GM19372 (cell line): ENCODE results near the gene ZMIZ1.
A peak's percentile ranks its signal among the peaks of the same experiment; 100 is the strongest.

Experiments
- ATAC-seq: cut with Tn5 transposase; IDR thresholded peaks from one replicate; pipeline ENCODE4 v1.9.1; 2021; ENCODE audit warnings: mild to moderate bottlenecking, low read depth, moderate library complexity; ENCODE audit not compliant: unreplicated experiment

ZMIZ1 gene

GRCh38 chr10:79093658-79094411 is 25.1 kb downstream of the ZMIZ1 start:
- ATAC-seq: no peak

GRCh38 chr10:79094412-79095175 is 25.8 kb downstream of the ZMIZ1 start:
- no peak for ATAC-seq

GRCh38 chr10:79095316-79095715 is 26.6 kb downstream of the ZMIZ1 start:
- no peak for ATAC-seq

- ATAC-seq: no peak
Measured at GRCh38 chr10:79096514-79096913, 27.7 kb downstream of the ZMIZ1 start.

- no peak for ATAC-seq
Measured at GRCh38 chr10:79097021-79097872, 28.5 kb downstream of the ZMIZ1 start.

- no peak for ATAC-seq
Measured at GRCh38 chr10:79098061-79098460, 29.3 kb downstream of the ZMIZ1 start.

- ATAC-seq: peak; percentile 58
Measured at GRCh38 chr10:79098596-79099015, 29.8 kb downstream of the ZMIZ1 start.

- no peak for ATAC-seq
Measured at GRCh38 chr10:79099898-79100448, 31.2 kb downstream of the ZMIZ1 start.

- ATAC-seq: no peak
Measured at GRCh38 chr10:79100771-79101170, 32.0 kb downstream of the ZMIZ1 start.

- no peak for ATAC-seq
Measured at GRCh38 chr10:79101560-79102497, 33.1 kb downstream of the ZMIZ1 start.

GRCh38 chr10:79102498-79102874 is 33.7 kb downstream of the ZMIZ1 start:
- no peak for ATAC-seq

GRCh38 chr10:79103129-79103528 is 34.4 kb downstream of the ZMIZ1 start:
- no peak for ATAC-seq

- ATAC-seq: no peak
Measured at GRCh38 chr10:79103585-79103984, 34.8 kb downstream of the ZMIZ1 start.

- ATAC-seq: no peak
Measured at GRCh38 chr10:79105150-79105739, 36.5 kb downstream of the ZMIZ1 start.

GRCh38 chr10:79105818-79106217 is 37.1 kb downstream of the ZMIZ1 start:
- no peak for ATAC-seq

GRCh38 chr10:79106256-79107050 is 37.7 kb downstream of the ZMIZ1 start:
- ATAC-seq: no peak

GRCh38 chr10:79107736-79108264 is 39.0 kb downstream of the ZMIZ1 start:
- no peak for ATAC-seq

GRCh38 chr10:79108728-79109127 is 40.0 kb downstream of the ZMIZ1 start:
- ATAC-seq: no peak
